H9 (cell line): ENCODE data around the gene FARS2. TPM values are rescaled to one million over a fixed set of nuclear protein-coding genes. Genes with fewer than 3 reads are reported as not detected.

Source experiments
- DNase-seq: peaks from one replicate; pipeline ENCODE4 v3.0.0-alpha.2; 2017
- H2AFZ ChIP-seq: one replicate; pipeline ENCODE4 v1.6.1; 2013; ENCODE audit warnings: mild to moderate bottlenecking, low read length, control low read depth, moderate library complexity
- H2AK5ac ChIP-seq: 2 replicates; pipeline ENCODE4 v1.6.1; 2013; ENCODE audit warnings: low read length, control low read depth, mixed read lengths; ENCODE audit not compliant: insufficient read length
- H2BK120ac ChIP-seq: one replicate; pipeline ENCODE4 v1.6.1; 2013; ENCODE audit warnings: low read depth, mild to moderate bottlenecking, low read length, control low read depth, inconsistent platforms; ENCODE audit not compliant: poor library complexity, severe bottlenecking
- H2BK12ac ChIP-seq: 2 replicates; pipeline ENCODE4 v1.6.1; 2013; ENCODE audit warnings: low read length, control low read depth, mixed read lengths, low read depth; ENCODE audit not compliant: insufficient read length
- H2BK15ac ChIP-seq: 2 replicates; pipeline ENCODE4 v1.6.1; 2013; ENCODE audit warnings: low read depth, low read length, control low read depth
- H2BK20ac ChIP-seq: one replicate; pipeline ENCODE4 v1.6.1; 2013; ENCODE audit warnings: low read depth, mild to moderate bottlenecking, low read length, control low read depth, inconsistent platforms; ENCODE audit not compliant: poor library complexity, severe bottlenecking
- H2BK5ac ChIP-seq: 2 replicates; pipeline ENCODE4 v1.6.1; 2013; ENCODE audit warnings: low read length, control low read depth, mixed read lengths; ENCODE audit not compliant: insufficient read length
- H3K14ac ChIP-seq: 2 replicates; pipeline ENCODE4 v1.6.1; 2013; ENCODE audit warnings: low read length, control low read depth; ENCODE audit not compliant: insufficient read depth
- H3K18ac ChIP-seq: 2 replicates; pipeline ENCODE4 v1.6.1; 2013; ENCODE audit warnings: low read depth, mild to moderate bottlenecking, mixed read lengths, low read length, control low read depth; ENCODE audit not compliant: insufficient read length
- H3K23ac ChIP-seq: 2 replicates; pipeline ENCODE4 v1.6.1; 2013; ENCODE audit warnings: low read length, control low read depth, mixed read lengths, low read depth; ENCODE audit not compliant: insufficient read length
- H3K23me2 ChIP-seq: 2 replicates; pipeline ENCODE4 v1.6.1; 2013; ENCODE audit warnings: low read depth, mild to moderate bottlenecking, mixed read lengths, low read length, control low read depth; ENCODE audit not compliant: insufficient read length, poor library complexity, severe bottlenecking
- H3K27ac ChIP-seq: 2 replicates; pipeline ENCODE4 v1.5.1; 2013; ENCODE audit warnings: low read length, control low read depth, mixed read lengths, low read depth; ENCODE audit not compliant: insufficient read length
- H3K27me3 ChIP-seq: 2 replicates; pipeline ENCODE4 v1.6.1; 2013; ENCODE audit warnings: low read length, control low read depth, inconsistent platforms; ENCODE audit not compliant: insufficient read depth
- H3K4ac ChIP-seq: 2 replicates; pipeline ENCODE4 v1.6.1; 2013; ENCODE audit warnings: low read depth, mild to moderate bottlenecking, control low read depth, inconsistent platforms, low read length, moderate library complexity
- H3K4me1 ChIP-seq: 2 replicates; pipeline ENCODE4 v1.6.1; 2013; ENCODE audit warnings: low read length, control low read depth, inconsistent platforms; ENCODE audit not compliant: insufficient read depth
- H3K4me2 ChIP-seq: 2 replicates; pipeline ENCODE4 v1.6.1; 2013; ENCODE audit warnings: low read length, control low read depth, mixed read lengths; ENCODE audit not compliant: insufficient read length, insufficient read depth
- H3K56ac ChIP-seq: 2 replicates; pipeline ENCODE4 v1.6.1; 2013; ENCODE audit warnings: low read depth, mild to moderate bottlenecking, mixed read lengths, low read length, control low read depth; ENCODE audit not compliant: insufficient read length
- H3K79me1 ChIP-seq: 2 replicates; pipeline ENCODE4 v1.6.1; 2013; ENCODE audit warnings: low read depth, mild to moderate bottlenecking, moderate library complexity, low read length, control low read depth, inconsistent platforms; ENCODE audit not compliant: insufficient read depth, poor library complexity, severe bottlenecking
- H3K79me2 ChIP-seq: 2 replicates; pipeline ENCODE4 v1.6.1; 2013; ENCODE audit warnings: low read length, control low read depth, inconsistent platforms; ENCODE audit not compliant: insufficient read depth
- H3K9ac ChIP-seq: 2 replicates; pipeline ENCODE4 v1.6.1; 2013; ENCODE audit warnings: low read length, control low read depth, mixed read lengths; ENCODE audit not compliant: insufficient read length; ENCODE audit errors: extremely low read depth
- H3K9me3 ChIP-seq: one replicate; pipeline ENCODE4 v1.6.1; 2013; ENCODE audit warnings: low read depth, low read length, inconsistent platforms; ENCODE audit not compliant: control insufficient read depth
- H3T11ph ChIP-seq: one replicate; pipeline ENCODE4 v1.6.1; 2013; ENCODE audit warnings: mild to moderate bottlenecking, low read length, control low read depth, inconsistent platforms
- H4K20me1 ChIP-seq: one replicate; pipeline ENCODE4 v1.6.1; 2013; ENCODE audit not compliant: control insufficient read depth, insufficient read length, insufficient read depth
- H4K5ac ChIP-seq: 2 replicates; pipeline ENCODE4 v1.6.1; 2013; ENCODE audit warnings: low read depth, mild to moderate bottlenecking, mixed read lengths, low read length, control low read depth; ENCODE audit not compliant: insufficient read length
- H4K8ac ChIP-seq: replicated peaks from 2 replicates; pipeline ENCODE4 v1.6.1; 2013; ENCODE audit warnings: low read length, control low read depth, mixed read lengths, low read depth; ENCODE audit not compliant: insufficient read length
- H4K91ac ChIP-seq: 2 replicates; pipeline ENCODE4 v1.6.1; 2013; ENCODE audit warnings: low read depth, mild to moderate bottlenecking, moderate library complexity, mixed read lengths, low read length, control low read depth; ENCODE audit not compliant: insufficient read length
- H3K27ac Mint-ChIP-seq, 3 experiments: 2 replicates in 2 of 3; 3 replicates in 1 of 3; pipeline ENCODE4 v1.8.0; 2020 to 2021; ENCODE audit warnings: mixed read lengths in 3 of 3, mild to moderate bottlenecking in 1 of 3, moderate library complexity in 1 of 3
- H3K27me3 Mint-ChIP-seq: 2 replicates; pipeline ENCODE4 v1.8.0; 2021; ENCODE audit warnings: low read depth, mild to moderate bottlenecking, moderate library complexity, mixed read lengths
- H3K36me3 Mint-ChIP-seq, 3 experiments: 2 replicates in 2 of 3; 3 replicates in 1 of 3; pipeline ENCODE4 v1.8.0; 2020 to 2021; ENCODE audit warnings: low read depth in 3 of 3, mixed read lengths in 3 of 3; ENCODE audit not compliant: insufficient read depth in 1 of 3
- H3K4me1 Mint-ChIP-seq, 2 experiments: 2 replicates each; pipeline ENCODE4 v1.8.0; 2020; ENCODE audit warnings: mixed read lengths in 2 of 2
- H3K4me3 Mint-ChIP-seq, 2 experiments: 2 replicates in 1 of 2; 3 replicates in 1 of 2; pipeline ENCODE4 v1.8.0; 2020 to 2021; ENCODE audit warnings: mild to moderate bottlenecking in 2 of 2, mixed read lengths in 2 of 2, moderate library complexity in 1 of 2
- H3K9me3 Mint-ChIP-seq, 2 experiments: 2 replicates in 1 of 2; 3 replicates in 1 of 2; pipeline ENCODE4 v1.8.0; 2020; ENCODE audit warnings: mild to moderate bottlenecking in 2 of 2, mixed read lengths in 2 of 2, moderate library complexity in 1 of 2
- CTCF ChIP-seq: fragments of 200-600 bp; sonication (generic); conservative IDR thresholded peaks from 3 replicates; pipeline ENCODE4 v1.8.0; 2021; ENCODE audit warnings: antibody characterized with exemption, mild to moderate bottlenecking
- WGBS: extraction: QIAGEN DNeasy Blood & Tissue Kit; methylation state at CpG from one replicate; pipeline ENCODE4 v1.1.7; 2013; ENCODE audit warnings: missing lambda C conversion rate, low lambda C conversion rate, mixed read lengths; ENCODE audit not compliant: insufficient read length; ENCODE audit errors: extremely low coverage; 5-methylcytosine and 5-hydroxymethylcytosine counted together
- total RNA-seq: library from RNA; stranded (reverse); gene quantifications from 2 replicates; pipeline ENCODE4 v1.2.1, GENCODE V29; 2021

The FARS2 gene
- total RNA-seq, 1 experiment from 2014 or later = 8.5 TPM

GRCh38 chr6:5662797-5663196 lies 401.5 kb downstream of the FARS2 start:
- no peak for TF ChIP-seq CTCF

More at GRCh38 chr6:5662797-5663196, 401.5 kb downstream of the FARS2 start:
- no peak overlapping the region for H3K27ac ChIP-seq
- no CpG with 5 or more reads among the region's 3 CpGs for WGBS
- H3K36me3 Mint-ChIP-seq = no peaks in the 10 kb centered on the region; a peak in 1 of 7 replicates
- H4K8ac ChIP-seq = no peak overlapping the region
- H4K20me1 ChIP-seq = no peaks in the 10 kb centered on the region
- H2BK15ac ChIP-seq = no peak overlapping the region
- no peak overlapping the region for H3K14ac ChIP-seq
- no peak overlapping the region for H4K5ac ChIP-seq
- no peak for DNase-seq
- no peak overlapping the region for H2BK20ac ChIP-seq
- peaks cover 30 to 31% of the 10 kb centered on the region in 2 experiments for H3K4me1 Mint-ChIP-seq
- no peaks in the 10 kb centered on the region for H3K23me2 ChIP-seq
- H3K18ac ChIP-seq = no peak overlapping the region
- no peaks in the 10 kb centered on the region for H3K79me2 ChIP-seq
- H3T11ph ChIP-seq = no peak overlapping the region
- H2AK5ac ChIP-seq = no peak overlapping the region
- H3K27me3 ChIP-seq = no peaks in the 10 kb centered on the region
- H3K23ac ChIP-seq = no peak overlapping the region
- no peak overlapping the region for H3K4me2 ChIP-seq
- H2BK120ac ChIP-seq = no peak overlapping the region
- H3K27me3 Mint-ChIP-seq = no peaks in the 10 kb centered on the region
- no peak overlapping the region for H2BK12ac ChIP-seq
- H3K9me3 ChIP-seq = no peaks in the 10 kb centered on the region
- H3K4me3 Mint-ChIP-seq = no peak overlapping the region
- peaks cover 4% of the 10 kb centered on the region; the same call in 1 of the 2 replicates for H3K4me1 ChIP-seq
- no peak overlapping the region for H2AFZ ChIP-seq
- H3K56ac ChIP-seq = no peak overlapping the region
- no peak overlapping the region for H3K9ac ChIP-seq
- H4K91ac ChIP-seq = no peak overlapping the region
- no peaks in the 10 kb centered on the region for H3K9me3 Mint-ChIP-seq
- no peaks in the 10 kb centered on the region for H3K79me1 ChIP-seq
- H2BK5ac ChIP-seq = no peak overlapping the region
- no peak overlapping the region for H3K27ac Mint-ChIP-seq
- no peak overlapping the region for H3K4ac ChIP-seq
